ENCODE results near the gene WDR72. TPM values are rescaled to one million over a fixed set of nuclear protein-coding genes. Genes with fewer than 3 reads are reported as not detected.

WDR72 gene
- total and polyA plus RNA-seq, 2 donors (not counting 1 experiment from before 2014, with no cell fraction given): not detected

DNA sequence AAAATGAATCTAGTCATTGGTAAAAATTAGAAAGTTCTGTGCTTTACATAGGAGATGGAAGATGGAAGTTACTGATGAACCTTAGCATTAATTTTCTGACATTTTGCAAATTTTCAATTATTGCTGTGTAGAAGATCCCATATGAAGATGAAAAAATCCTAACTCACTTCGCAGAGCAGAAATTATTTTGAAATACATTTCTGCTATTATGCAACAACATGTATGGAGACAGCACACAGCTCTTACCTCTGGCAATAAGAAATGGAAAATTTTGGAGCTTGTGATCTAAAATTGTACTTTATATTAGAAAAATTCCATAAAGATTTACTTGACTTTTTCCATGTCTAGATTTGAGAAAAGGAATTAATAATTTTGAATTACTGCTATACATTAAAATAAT, 177.9 kb downstream of the WDR72 start:
- Mint-ChIP-seq H3K4me3 (no peak overlapping the region), H3K27ac (no peak overlapping the region), H3K4me1 (peaks cover 1% of the 10 kb centered on the region), H3K9me3 (ENCODE audit: insufficient read depth) (no peaks in the 10 kb centered on the region), H3K27me3 (peaks cover 2% of the 10 kb centered on the region)
- Histone ChIP-seq H3K4me1 (ENCODE audit: control insufficient read depth in 2 of 2, insufficient read depth in 2 of 2, low read length in 2 of 2) (no peaks in the 10 kb centered on the region), H3K36me3 (replicated peaks in 1 of 2; ENCODE audit: control extremely low read depth in 1 of 2, control insufficient read depth in 1 of 2, extremely low read depth in 1 of 2, insufficient read depth in 2 of 2, low read length in 1 of 2) (no peaks in the 10 kb centered on the region), H3K27me3 (replicated peaks in 1 of 4; ENCODE audit: control extremely low read depth in 1 of 4, control insufficient read depth in 3 of 4, insufficient read depth in 4 of 4, low read length in 3 of 4) (no peaks in the 10 kb centered on the region), H3K27ac (ENCODE audit: low read length in 2 of 2) (no peak overlapping the region), H3K4me2 (replicated peaks; ENCODE audit: low read depth, low read length, poor library complexity, severe bottlenecking) (no peak overlapping the region), H3K9ac (ENCODE audit: low read length) (no peak overlapping the region), H3K79me2 (ENCODE audit: control insufficient read depth, insufficient read depth, low read length) (no peaks in the 10 kb centered on the region), H2AFZ (ENCODE audit: insufficient read depth, low read depth, low read length, poor library complexity, severe bottlenecking) (no peak overlapping the region), H3K9me3 (ENCODE audit: control extremely low read depth in 1 of 3, control insufficient read depth in 2 of 3, insufficient read depth in 1 of 3, low read length in 2 of 3) (no peaks in the 10 kb centered on the region), H4K20me1 (ENCODE audit: control insufficient read depth, insufficient read depth, low read length, poor library complexity, severe bottlenecking) (no peaks in the 10 kb centered on the region), H3K4me3 (ENCODE audit: control extremely low read depth in 1 of 5, extremely low read depth in 1 of 5, insufficient read depth in 1 of 5, low read depth in 2 of 5, low read length in 4 of 5) (no peak overlapping the region)
- ATAC-seq (ENCODE audit: low read depth) (no peak), DNase-seq (no peak)
- ChIA-PET CTCF (no interaction called here), POLR2A (no interaction called here)
- no CpG with 5 or more reads among the region's 1 CpG for WGBS (ENCODE audit: insufficient coverage)
- intact Hi-C loops (cut with micrococcal nuclease): no loop called here
- TF ChIP-seq, protein P1, sequence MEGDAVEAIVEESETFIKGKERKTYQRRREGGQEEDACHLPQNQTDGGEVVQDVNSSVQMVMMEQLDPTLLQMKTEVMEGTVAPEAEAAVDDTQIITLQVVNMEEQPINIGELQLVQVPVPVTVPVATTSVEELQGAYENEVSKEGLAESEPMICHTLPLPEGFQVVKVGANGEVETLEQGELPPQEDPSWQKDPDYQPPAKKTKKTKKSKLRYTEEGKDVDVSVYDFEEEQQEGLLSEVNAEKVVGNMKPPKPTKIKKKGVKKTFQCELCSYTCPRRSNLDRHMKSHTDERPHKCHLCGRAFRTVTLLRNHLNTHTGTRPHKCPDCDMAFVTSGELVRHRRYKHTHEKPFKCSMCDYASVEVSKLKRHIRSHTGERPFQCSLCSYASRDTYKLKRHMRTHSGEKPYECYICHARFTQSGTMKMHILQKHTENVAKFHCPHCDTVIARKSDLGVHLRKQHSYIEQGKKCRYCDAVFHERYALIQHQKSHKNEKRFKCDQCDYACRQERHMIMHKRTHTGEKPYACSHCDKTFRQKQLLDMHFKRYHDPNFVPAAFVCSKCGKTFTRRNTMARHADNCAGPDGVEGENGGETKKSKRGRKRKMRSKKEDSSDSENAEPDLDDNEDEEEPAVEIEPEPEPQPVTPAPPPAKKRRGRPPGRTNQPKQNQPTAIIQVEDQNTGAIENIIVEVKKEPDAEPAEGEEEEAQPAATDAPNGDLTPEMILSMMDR (IDR thresholded peaks at IDR 0.05): no peak
- no peak for TF ChIP-seq EZH2 (IDR thresholded peaks at IDR 0.05; ENCODE audit: borderline replicate concordance, insufficient read depth, low read depth, low read length, poor library complexity, severe bottlenecking)

DNA sequence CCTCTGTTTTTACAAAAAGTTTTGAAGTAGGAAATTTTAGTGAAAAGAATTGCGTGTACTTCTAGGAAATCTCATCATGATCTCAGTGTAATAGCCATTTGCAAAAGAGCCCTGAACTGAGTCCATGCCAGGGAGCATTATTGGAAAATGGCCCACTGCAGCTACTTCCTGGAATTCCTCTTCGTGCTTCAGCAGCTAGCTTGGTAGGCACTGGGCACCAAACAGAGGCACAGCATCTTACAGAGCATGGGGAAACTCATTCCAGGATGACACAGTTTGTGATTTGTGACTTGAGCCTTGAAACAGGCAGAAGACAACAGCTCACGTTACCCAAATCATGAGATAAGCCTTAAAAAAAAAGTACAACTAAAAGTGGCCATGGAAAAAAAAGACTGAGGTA, 179.1 kb downstream of the WDR72 start:
- ATAC-seq (ENCODE audit: low read depth): no peak
- H3K36me3 ChIP-seq (replicated peaks in 1 of 2; ENCODE audit: control extremely low read depth in 1 of 2, control insufficient read depth in 1 of 2, extremely low read depth in 1 of 2, insufficient read depth in 2 of 2, low read length in 1 of 2): no peaks in the 10 kb centered on the region

More for the DNA sequence above, 179.1 kb downstream of the WDR72 start:
- intact Hi-C loops (cut with micrococcal nuclease): no loop called here
- Mint-ChIP-seq H3K4me1 (no peaks in the 10 kb centered on the region), H3K27me3 (peaks cover 2% of the 10 kb centered on the region), H3K4me3 (no peak overlapping the region), H3K27ac (no peak overlapping the region), H3K9me3 (ENCODE audit: insufficient read depth) (no peaks in the 10 kb centered on the region)
- no peak overlapping the region for H3K4me2 ChIP-seq (replicated peaks; ENCODE audit: low read depth, low read length, poor library complexity, severe bottlenecking)
- no peak overlapping the region for H3K9ac ChIP-seq (ENCODE audit: low read length)
- POLR2A ChIA-PET: no interaction called here
- WGBS (ENCODE audit: insufficient coverage): 77% methylated on average over 2 of the region's 3 CpGs
- no peaks in the 10 kb centered on the region for H3K9me3 ChIP-seq (ENCODE audit: control extremely low read depth in 1 of 3, control insufficient read depth in 2 of 3, insufficient read depth in 1 of 3, low read length in 2 of 3)
- no peak overlapping the region for H3K27ac ChIP-seq (ENCODE audit: low read length in 2 of 2)
- H3K79me2 ChIP-seq (ENCODE audit: control insufficient read depth, insufficient read depth, low read length): no peaks in the 10 kb centered on the region
- H3K4me1 ChIP-seq (ENCODE audit: control insufficient read depth in 2 of 2, insufficient read depth in 2 of 2, low read length in 2 of 2): no peaks in the 10 kb centered on the region
- H3K27me3 ChIP-seq (replicated peaks in 1 of 4; ENCODE audit: control extremely low read depth in 1 of 4, control insufficient read depth in 3 of 4, insufficient read depth in 4 of 4, low read length in 3 of 4): no peaks in the 10 kb centered on the region
- H3K4me3 ChIP-seq (ENCODE audit: control extremely low read depth in 1 of 5, extremely low read depth in 1 of 5, insufficient read depth in 1 of 5, low read depth in 2 of 5, low read length in 4 of 5): no peak overlapping the region
- CTCF ChIA-PET: no interaction called here
- no peak for TF ChIP-seq EZH2 (IDR thresholded peaks at IDR 0.05; ENCODE audit: borderline replicate concordance, insufficient read depth, low read depth, low read length, poor library complexity, severe bottlenecking)
- TF ChIP-seq, protein P1 (IDR thresholded peaks at IDR 0.05): no peak
- H2AFZ ChIP-seq (ENCODE audit: insufficient read depth, low read depth, low read length, poor library complexity, severe bottlenecking): no peak overlapping the region
- no peaks in the 10 kb centered on the region for H4K20me1 ChIP-seq (ENCODE audit: control insufficient read depth, insufficient read depth, low read length, poor library complexity, severe bottlenecking)
- DNase-seq: no peak

Measured in B cell (primary cell).